IMR-90 (cell line): ENCODE data around the gene CITED2. TPM values are rescaled to one million over a fixed set of nuclear protein-coding genes. Genes with fewer than 3 reads are reported as not detected.

Source experiments
- ATAC-seq: fragments of 200-7000 bp; cut with Tn5 transposase; 2 replicates; pipeline ENCODE4 v1.9.1; 2020; ENCODE audit warnings: low read depth, mild to moderate bottlenecking, moderate library complexity
- BruUV-seq: library from RNA; stranded (reverse); fragments of 400-500 nt; replicated peaks from 2 replicates; lab custom pipeline; 2021; lab: Mats Ljungman, UMichigan
- CTCF ChIA-PET: fragments of 300-600 bp; formaldehyde crosslinking; extraction: SDS; loops from one replicate; lab custom pipeline; 2021; ENCODE audit warnings: antibody characterized with exemption; lab: Yijun Ruan, JAX
- POLR2A ChIA-PET: fragments of 300-600 bp; sonication (Branson Sonifier 250); formaldehyde crosslinking; loops from one replicate; lab custom pipeline; 2022; ENCODE audit warnings: antibody characterized with exemption; ENCODE audit not compliant: unreplicated experiment; lab: Charles Lee
- DNase-seq: peaks from one replicate; pipeline ENCODE4 v3.0.0; 2013
- H2AFZ ChIP-seq: replicated peaks from 2 replicates; pipeline ENCODE3; 2013; ENCODE audit warnings: low read length, mild to moderate bottlenecking; ENCODE audit not compliant: poor library complexity
- H2AK5ac ChIP-seq: 2 replicates; pipeline ENCODE4 v1.6.1; 2013; ENCODE audit warnings: low read depth, low read length, inconsistent platforms
- H2AK9ac ChIP-seq: replicated peaks from 2 replicates; pipeline ENCODE3; 2013; ENCODE audit warnings: mild to moderate bottlenecking, low read depth, low read length, moderate library complexity; ENCODE audit not compliant: poor library complexity
- H2BK120ac ChIP-seq: 2 replicates; pipeline ENCODE4 v1.6.1; 2013; ENCODE audit warnings: low read depth, low read length, inconsistent platforms
- H2BK15ac ChIP-seq: 3 replicates; pipeline ENCODE4 v1.6.1; 2013; ENCODE audit warnings: low read depth, low read length, inconsistent platforms
- H2BK20ac ChIP-seq: 2 replicates; pipeline ENCODE4 v1.6.1; 2013; ENCODE audit warnings: low read depth, mild to moderate bottlenecking, inconsistent platforms, low read length, moderate library complexity
- H2BK5ac ChIP-seq: 2 replicates; pipeline ENCODE4 v1.6.1; 2013; ENCODE audit warnings: mild to moderate bottlenecking, low read depth, low read length, inconsistent platforms; ENCODE audit not compliant: poor library complexity, severe bottlenecking
- H3K14ac ChIP-seq: replicated peaks from 2 replicates; pipeline ENCODE4 v1.6.1; 2013; ENCODE audit warnings: low read depth, low read length, inconsistent platforms
- H3K18ac ChIP-seq: 2 replicates; pipeline ENCODE4 v1.6.1; 2013; ENCODE audit warnings: low read depth, low read length, control low read depth
- H3K23ac ChIP-seq: 2 replicates; pipeline ENCODE4 v1.6.1; 2013; ENCODE audit warnings: low read depth, low read length, inconsistent platforms
- H3K27ac ChIP-seq: 2 replicates; pipeline ENCODE4 v1.5.1; 2013; ENCODE audit warnings: mild to moderate bottlenecking, control low read depth, low read length; ENCODE audit not compliant: insufficient read depth
- H3K27me3 ChIP-seq: 2 replicates; pipeline ENCODE4 v1.6.1; 2013; ENCODE audit warnings: low read length; ENCODE audit not compliant: control insufficient read depth, insufficient read depth
- H3K36me3 ChIP-seq: 2 replicates; pipeline ENCODE4 v1.6.1; 2013; ENCODE audit warnings: low read length, mixed read lengths; ENCODE audit not compliant: control insufficient read depth, insufficient read depth
- H3K4ac ChIP-seq: 2 replicates; pipeline ENCODE4 v1.6.1; 2013; ENCODE audit warnings: low read depth, low read length, inconsistent platforms
- H3K4me1 ChIP-seq: 2 replicates; pipeline ENCODE4 v1.6.1; 2013; ENCODE audit warnings: low read length, mixed read lengths; ENCODE audit not compliant: control insufficient read depth, insufficient read depth
- H3K4me2 ChIP-seq: 2 replicates; pipeline ENCODE4 v1.6.1; 2013; ENCODE audit warnings: low read depth, mild to moderate bottlenecking, control low read depth, low read length, moderate library complexity
- H3K4me3 ChIP-seq: 2 replicates; pipeline ENCODE4 v1.5.1; 2013; ENCODE audit warnings: low read depth, mild to moderate bottlenecking, control low read depth, low read length, moderate library complexity; ENCODE audit not compliant: insufficient read depth
- H3K56ac ChIP-seq: 2 replicates; pipeline ENCODE4 v1.6.1; 2013; ENCODE audit warnings: low read length, inconsistent platforms; ENCODE audit not compliant: insufficient read depth; ENCODE audit errors: extremely low read depth
- H3K79me1 ChIP-seq, 2 experiments: 2 replicates each; pipeline ENCODE4 v1.6.1; 2013; ENCODE audit warnings: low read length in 2 of 2, inconsistent platforms in 1 of 2, low read depth in 1 of 2
- H3K9ac ChIP-seq: 2 replicates; pipeline ENCODE4 v1.6.1; 2013; ENCODE audit warnings: low read depth, low read length, control low read depth
- H3K9me1 ChIP-seq: 2 replicates; pipeline ENCODE4 v1.6.1; 2013; ENCODE audit warnings: low read length, inconsistent platforms; ENCODE audit not compliant: insufficient read depth
- H3K9me3 ChIP-seq: 2 replicates; pipeline ENCODE4 v1.6.1; 2013; ENCODE audit warnings: low read length; ENCODE audit not compliant: control insufficient read depth, insufficient read depth
- H4K20me1 ChIP-seq: 2 replicates; pipeline ENCODE4 v1.6.1; 2013; ENCODE audit warnings: low read length, inconsistent platforms; ENCODE audit not compliant: insufficient read depth
- H4K5ac ChIP-seq: 2 replicates; pipeline ENCODE4 v1.6.1; 2013; ENCODE audit warnings: mild to moderate bottlenecking, low read depth, low read length, control low read depth
- H4K8ac ChIP-seq, 2 experiments: 2 replicates each; pipeline ENCODE4 v1.6.1; 2013; ENCODE audit warnings: low read depth in 2 of 2, low read length in 2 of 2, control low read depth in 1 of 2, inconsistent platforms in 1 of 2
- H4K91ac ChIP-seq: 2 replicates; pipeline ENCODE4 v1.6.1; 2013; ENCODE audit warnings: low read depth, low read length, inconsistent platforms; ENCODE audit not compliant: insufficient read depth
- CEBPB ChIP-seq: IDR thresholded peaks from 2 replicates; pipeline ENCODE4 v1.6.1; 2012; ENCODE audit warnings: low read depth, low read length, improper control_type of control experiment
- CTCF ChIP-seq: conservative IDR thresholded peaks from 2 replicates; pipeline ENCODE4 v1.5.1; 2012; ENCODE audit warnings: mild to moderate bottlenecking, low read depth, low read length, improper control_type of control experiment
- ELK1 ChIP-seq: fragments of 150-350 bp; IDR thresholded peaks from 2 replicates; pipeline ENCODE4 v1.6.1; 2016; ENCODE audit warnings: low read depth, mild to moderate bottlenecking, low read length, moderate library complexity, borderline replicate concordance
- FOS ChIP-seq: fragments of 150-350 bp; IDR thresholded peaks from 2 replicates; pipeline ENCODE4 v1.6.1; 2016; ENCODE audit warnings: low read depth, low read length
- NFE2L2 ChIP-seq: fragments of 150-350 bp; IDR thresholded peaks from 2 replicates; pipeline ENCODE4 v1.6.1; 2016; ENCODE audit warnings: low read depth, mild to moderate bottlenecking, low read length
- RAD21 ChIP-seq: IDR thresholded peaks from 2 replicates; pipeline ENCODE4 v1.6.1; 2012; ENCODE audit warnings: low read length, improper control_type of control experiment
- RCOR1 ChIP-seq: IDR thresholded peaks from 2 replicates; pipeline ENCODE4 v1.6.1; 2012; ENCODE audit warnings: mild to moderate bottlenecking, low read length, improper control_type of control experiment; ENCODE audit not compliant: insufficient replicate concordance
- RFX5 ChIP-seq: IDR thresholded peaks from 2 replicates; pipeline ENCODE4 v1.8.0; 2012; ENCODE audit warnings: low read depth, mild to moderate bottlenecking, low read length, moderate library complexity
- SMC3 ChIP-seq: fragments of 150-350 bp; IDR thresholded peaks from 2 replicates; pipeline ENCODE4 v1.6.1; 2016; ENCODE audit warnings: low read depth, mild to moderate bottlenecking, antibody characterized with exemption, low read length, moderate library complexity
- WGBS, 2 experiments: methylation state at CpG; one replicate each; pipeline versions ENCODE4 v1.1.5 to v1.1.7; 2013; ENCODE audit warnings: missing lambda C conversion rate in 2 of 2; ENCODE audit not compliant: insufficient read length in 1 of 2; ENCODE audit errors: extremely low coverage in 2 of 2; 5-methylcytosine and 5-hydroxymethylcytosine counted together
- dilution Hi-C: fragments of 300-500 bp; cut with HindIII; formaldehyde crosslinking; loops from one replicate; pipeline ENCODE4 v1.14.3; 2018; ENCODE audit warnings: low sequenced_read_pairs; ENCODE audit not compliant: unreplicated experiment
- in situ Hi-C: fragments of 300-500 bp; cut with MboI; formaldehyde crosslinking; loops from 3 replicates; pipeline ENCODE4 v1.14.3; 2019; ENCODE audit warnings: low sequenced_read_pairs, inconsistent platforms, mixed read lengths
- intact Hi-C: fragments of 100-400 bp; cut with micrococcal nuclease; formaldehyde crosslinking; loops from 2 replicates; pipeline ENCODE4 v1.10.0; 2022
- polyA plus RNA-seq, 3 experiments: library from polyadenylated mRNA; depleted of rRNA; stranded (reverse); fragments of >200 nt; gene quantifications; 2 replicates each; pipeline ENCODE4 v1.2.3, GENCODE V29; 2012; ENCODE audit warnings: low replicate concordance in 1 of 3
- total RNA-seq: library from RNA; depleted of rRNA; stranded (reverse); fragments of >200 nt; gene quantifications from 2 replicates; pipeline ENCODE4 v1.2.3, GENCODE V29; 2012

Gene CITED2
- total and polyA plus RNA-seq, 2 of the 4 experiments (the other 2 are of a cell fraction) = 163 to 483 TPM

GRCh38 chr6:139329224-139329623 is 45.2 kb downstream of the CITED2 start:
- ATAC-seq = no peak
- Histone ChIP-seq H3K27ac (no peak overlapping the region), H3K79me1 (no peaks in the 10 kb centered on the region), H2AFZ (no peak overlapping the region), H3K27me3 (no peaks in the 10 kb centered on the region), H3K36me3 (no peaks in the 10 kb centered on the region), H4K20me1 (no peaks in the 10 kb centered on the region), H3K4me2 (no peak overlapping the region), H3K4ac (no peak overlapping the region), H2AK9ac (no peak overlapping the region), H4K5ac (no peak overlapping the region), H3K4me1 (no peaks in the 10 kb centered on the region), H2BK20ac (no peak overlapping the region), H3K9me1 (no peaks in the 10 kb centered on the region), H3K18ac (no peak overlapping the region), H3K4me3 (no peak overlapping the region), H3K9ac (no peak overlapping the region), H3K14ac (no peak overlapping the region), H2AK5ac (no peak overlapping the region), H4K8ac (no peak overlapping the region), H3K56ac (no peak overlapping the region), H3K9me3 (no peaks in the 10 kb centered on the region), H3K23ac (no peak overlapping the region), H2BK15ac (no peak overlapping the region), H2BK5ac (no peak overlapping the region), H4K91ac (no peak overlapping the region), H2BK120ac (no peak overlapping the region)
- DNase-seq = no peak
- intact Hi-C loops (no loop called here), in situ Hi-C loops (no loop called here), dilution Hi-C loops (no loop called here)
- no CpG with 5 or more reads among the region's 3 CpGs for WGBS, 2 experiments
- CTCF ChIA-PET = interaction anchor here (1.2 kb wide), 1 partner anchor 13 kb away, joined by 3 read pairs; no protein-coding TSS in a partner anchor
- POLR2A ChIA-PET = no interaction called here
- TF ChIP-seq RAD21 = no peak
- TF ChIP-seq RFX5 = no peak
- no peak for TF ChIP-seq RCOR1
- TF ChIP-seq CEBPB = no peak
- TF ChIP-seq ELK1 = no peak
- no peak for TF ChIP-seq CTCF
- no peak for TF ChIP-seq SMC3
- TF ChIP-seq NFE2L2 = no peak
- TF ChIP-seq FOS = no peak
- no TSS peak for BruUV-seq
